Brain microvascular endothelial cell (primary cell): ENCODE data around the gene ZFYVE28.

Experiments used
- DNase-seq: peaks from one replicate; pipeline ENCODE4 v3.0.0-alpha.2; 2020
- H3K27ac ChIP-seq: fragments of 250-450 bp; sonication (Bioruptor Pico); 2 replicates; pipeline ENCODE4 v1.5.1; 2020; ENCODE audit warnings: mild to moderate bottlenecking, moderate library complexity
- H3K27me3 ChIP-seq: fragments of 250-450 bp; sonication (Bioruptor Pico); replicated peaks from 2 replicates; pipeline ENCODE4 v1.5.1; 2020; ENCODE audit warnings: mild to moderate bottlenecking
- H3K36me3 ChIP-seq: fragments of 250-450 bp; sonication (Bioruptor Pico); replicated peaks from 2 replicates; pipeline ENCODE4 v1.5.1; 2020; ENCODE audit warnings: mild to moderate bottlenecking
- H3K4me3 ChIP-seq: 2 replicates; pipeline ENCODE4 v1.5.1; 2011; ENCODE audit warnings: low read depth, mild to moderate bottlenecking, control low read depth, low read length, moderate library complexity
- in situ Hi-C: cut with HindIII; loops from 2 replicates; pipeline ENCODE4 v1.10.0; 2017; ENCODE audit warnings: low sequenced_read_pairs, low pct_ligation_motif_present
- TF ChIP-seq, protein P1 (sequence below): IDR thresholded peaks from 2 replicates; pipeline ENCODE4 v1.5.1; 2011; ENCODE audit warnings: low read depth, mild to moderate bottlenecking, moderate library complexity, low read length, control low read depth, inconsistent platforms; ENCODE audit errors: missing control alignments

The ZFYVE28 gene

DNA sequence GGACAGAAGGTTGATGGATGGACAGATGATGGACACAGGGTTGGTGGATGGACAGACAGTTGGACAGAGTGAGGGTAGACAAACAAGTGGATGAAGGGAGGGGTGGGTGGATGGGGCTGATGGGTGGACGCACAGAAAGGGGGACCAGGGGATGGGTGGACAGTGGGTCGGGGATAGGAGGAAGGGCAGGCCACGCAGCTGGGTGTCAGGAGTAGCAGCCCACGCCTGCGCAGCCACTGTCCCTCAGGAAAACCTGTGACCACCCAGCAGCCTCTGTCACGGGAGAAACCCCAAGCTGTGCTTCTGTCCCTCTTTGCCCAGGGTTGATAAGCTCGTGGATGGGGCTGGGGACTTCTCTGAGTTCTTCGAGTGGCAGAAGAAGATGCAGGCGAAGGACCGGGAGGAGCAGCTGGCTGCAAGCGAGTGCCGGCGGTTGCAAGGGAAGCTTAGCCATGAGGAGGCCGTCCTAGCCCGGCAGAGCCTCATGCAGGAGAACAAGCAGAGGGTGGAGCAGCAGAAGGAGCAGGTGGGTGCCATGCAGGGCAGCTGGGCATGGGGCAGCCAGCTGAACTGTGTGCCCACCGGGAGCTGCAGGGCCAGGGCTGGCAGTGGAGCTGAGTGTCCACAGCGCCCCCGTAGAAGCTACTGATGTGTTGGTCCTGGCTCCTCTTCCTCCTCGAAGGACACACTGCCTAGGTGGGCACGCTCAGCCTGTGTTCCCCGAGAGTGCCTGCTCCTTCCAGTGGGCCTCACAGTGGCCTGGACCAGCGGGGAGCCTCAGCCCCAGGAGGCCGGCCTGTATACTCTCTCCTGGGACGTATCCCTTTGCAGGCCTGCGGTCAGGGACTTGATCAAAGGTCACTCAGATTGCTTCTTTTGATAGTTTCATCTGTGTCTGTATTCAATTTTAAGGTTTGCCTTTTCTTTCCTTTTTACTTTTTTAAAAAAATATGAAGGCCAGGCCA, 33.7 kb upstream of the ZFYVE28 start:
- TF ChIP-seq, protein P1, sequence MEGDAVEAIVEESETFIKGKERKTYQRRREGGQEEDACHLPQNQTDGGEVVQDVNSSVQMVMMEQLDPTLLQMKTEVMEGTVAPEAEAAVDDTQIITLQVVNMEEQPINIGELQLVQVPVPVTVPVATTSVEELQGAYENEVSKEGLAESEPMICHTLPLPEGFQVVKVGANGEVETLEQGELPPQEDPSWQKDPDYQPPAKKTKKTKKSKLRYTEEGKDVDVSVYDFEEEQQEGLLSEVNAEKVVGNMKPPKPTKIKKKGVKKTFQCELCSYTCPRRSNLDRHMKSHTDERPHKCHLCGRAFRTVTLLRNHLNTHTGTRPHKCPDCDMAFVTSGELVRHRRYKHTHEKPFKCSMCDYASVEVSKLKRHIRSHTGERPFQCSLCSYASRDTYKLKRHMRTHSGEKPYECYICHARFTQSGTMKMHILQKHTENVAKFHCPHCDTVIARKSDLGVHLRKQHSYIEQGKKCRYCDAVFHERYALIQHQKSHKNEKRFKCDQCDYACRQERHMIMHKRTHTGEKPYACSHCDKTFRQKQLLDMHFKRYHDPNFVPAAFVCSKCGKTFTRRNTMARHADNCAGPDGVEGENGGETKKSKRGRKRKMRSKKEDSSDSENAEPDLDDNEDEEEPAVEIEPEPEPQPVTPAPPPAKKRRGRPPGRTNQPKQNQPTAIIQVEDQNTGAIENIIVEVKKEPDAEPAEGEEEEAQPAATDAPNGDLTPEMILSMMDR, result no peak
- Histone ChIP-seq H3K4me3 (no peak overlapping the region), H3K27me3 (no peaks in the 10 kb centered on the region), H3K27ac (no peak overlapping the region), H3K36me3 (no peaks in the 10 kb centered on the region)
- in situ Hi-C loops, result no loop called here
- no peak for DNase-seq

DNA sequence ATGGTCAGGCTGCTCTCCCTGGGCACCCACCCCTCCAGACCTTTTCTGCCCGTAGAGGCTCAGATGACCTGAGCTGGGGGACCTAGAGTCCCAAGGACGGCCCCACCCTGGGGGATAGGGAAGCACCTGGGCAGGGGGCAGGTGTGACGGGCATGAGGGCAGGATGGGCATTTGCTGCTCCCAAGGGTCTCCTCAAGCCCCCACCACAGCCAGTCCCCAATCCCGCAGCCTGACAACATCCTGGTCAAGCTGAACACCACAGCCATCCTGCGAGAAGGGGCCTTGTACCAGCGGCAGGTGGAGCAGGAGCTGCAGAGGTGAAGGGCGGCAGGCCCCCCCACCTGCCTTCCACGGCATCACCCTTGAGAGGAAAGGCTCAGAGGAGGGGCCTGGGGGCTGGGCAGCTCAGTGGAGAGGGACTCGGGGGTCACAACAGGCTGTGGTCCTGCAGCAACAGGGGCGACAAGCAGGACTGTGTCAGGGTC, 32.6 kb upstream of the ZFYVE28 start:
- no peak overlapping the region for H3K27ac ChIP-seq
- H3K27me3 ChIP-seq, result no peaks in the 10 kb centered on the region
- TF ChIP-seq, protein P1, result no peak
- H3K36me3 ChIP-seq, result no peaks in the 10 kb centered on the region
- in situ Hi-C loops, result no loop called here
- H3K4me3 ChIP-seq, result no peak overlapping the region
- no peak for DNase-seq

DNA sequence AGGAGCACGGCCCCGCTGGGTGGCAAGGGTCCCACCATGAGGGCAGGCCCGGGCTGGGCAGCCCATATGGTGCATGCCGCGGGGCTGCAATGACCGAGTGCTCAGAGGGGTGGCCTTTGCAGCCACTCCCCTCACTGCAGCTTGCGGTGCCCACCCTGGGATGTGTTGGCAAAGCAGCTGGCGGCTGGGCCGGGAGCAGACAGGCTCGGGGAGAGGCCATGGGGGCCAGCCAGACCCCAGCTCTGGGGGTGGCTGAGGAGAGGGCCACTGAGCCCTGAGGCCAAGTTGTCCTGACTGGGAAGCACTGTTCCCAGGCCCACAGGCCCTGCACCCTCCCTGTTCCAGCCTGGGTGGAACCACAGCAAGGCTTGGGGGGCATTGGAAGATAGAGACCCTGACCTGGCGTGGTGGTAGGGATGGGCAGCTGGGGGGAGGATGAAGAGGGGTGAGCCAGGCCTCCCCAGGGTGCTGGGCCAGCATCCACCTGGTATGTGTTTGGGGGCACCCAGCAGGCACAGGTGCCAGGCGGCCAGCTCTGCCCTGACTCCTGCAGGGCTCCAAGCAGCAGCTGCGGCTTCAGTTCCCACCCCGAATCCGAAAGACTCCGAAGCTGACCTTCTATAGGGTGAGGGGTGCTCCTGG, 32.1 kb upstream of the ZFYVE28 start:
- Histone ChIP-seq H3K4me3 (no peak overlapping the region), H3K27me3 (no peaks in the 10 kb centered on the region), H3K36me3 (no peaks in the 10 kb centered on the region), H3K27ac (no peak overlapping the region)
- in situ Hi-C loops, result no loop called here
- TF ChIP-seq, protein P1, result no peak
- no peak for DNase-seq

DNA sequence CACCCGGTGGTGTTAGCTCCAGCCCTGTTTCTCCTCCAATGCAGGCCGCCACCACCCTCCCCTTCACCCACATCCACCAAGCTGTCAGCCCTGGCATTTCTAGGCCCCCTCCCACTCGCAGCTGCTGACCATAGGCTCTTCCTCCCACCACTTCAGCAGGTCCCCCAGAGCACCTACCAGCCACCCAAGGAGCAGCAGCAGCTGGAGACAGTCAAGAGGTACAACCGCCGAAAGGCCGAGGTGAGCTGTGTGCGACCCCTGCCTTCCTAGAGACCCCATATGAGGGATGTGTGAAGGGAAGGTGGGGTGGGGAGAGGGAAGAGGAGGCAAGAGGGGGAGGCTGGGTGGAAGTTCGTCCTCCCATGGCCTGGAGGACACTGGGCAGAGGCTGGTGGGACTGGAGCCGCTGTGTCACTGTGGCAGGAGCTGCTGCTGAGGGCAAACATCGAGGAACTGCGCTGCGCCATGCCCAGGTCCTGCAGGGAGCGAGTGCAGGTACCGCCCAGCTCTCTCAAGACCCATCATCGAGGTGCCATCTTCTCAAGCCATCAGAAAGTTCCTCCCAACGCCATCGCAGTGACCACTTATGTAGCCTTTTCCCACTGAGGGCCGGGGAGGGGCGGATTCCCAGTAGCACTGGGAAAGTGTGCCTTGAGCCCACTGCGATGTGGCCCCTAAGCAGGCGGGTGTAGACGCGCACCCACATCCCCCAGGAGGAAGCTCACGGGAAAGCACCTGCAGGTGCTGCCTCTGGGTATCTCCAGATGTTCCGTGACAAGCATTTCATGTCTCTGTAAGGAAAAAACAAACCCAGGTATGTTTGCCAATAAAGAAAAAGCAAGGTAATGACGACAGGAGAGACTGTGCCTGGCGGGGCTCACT, 31.3 kb upstream of the ZFYVE28 start:
- Histone ChIP-seq H3K36me3 (no peaks in the 10 kb centered on the region), H3K27ac (no peak overlapping the region), H3K4me3 (no peak overlapping the region), H3K27me3 (no peaks in the 10 kb centered on the region)
- TF ChIP-seq, protein P1, result no peak
- in situ Hi-C loops, result no loop called here
- DNase-seq, result no peak

DNA sequence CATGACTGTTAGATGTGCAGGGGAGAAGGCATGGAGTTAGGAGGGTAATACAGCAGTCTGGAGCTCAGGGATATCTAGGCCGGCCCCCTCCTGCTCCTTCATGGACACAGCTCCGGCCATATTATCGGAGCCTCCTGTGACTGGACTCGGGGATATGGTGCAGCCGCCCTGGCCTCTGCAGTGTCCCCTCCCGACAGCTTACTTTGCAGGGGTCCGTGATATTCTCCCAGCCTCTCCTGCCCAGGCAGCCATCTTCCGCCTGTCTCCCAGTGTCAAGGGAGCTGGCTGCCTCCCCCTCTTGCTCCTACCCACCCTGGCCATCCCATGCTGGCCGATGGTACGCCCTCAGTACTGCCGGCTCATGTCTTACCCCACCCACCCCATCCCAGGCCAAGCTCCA, 30.6 kb upstream of the ZFYVE28 start:
- in situ Hi-C loops, result no loop called here
- no peaks in the 10 kb centered on the region for H3K27me3 ChIP-seq
- no peak overlapping the region for H3K4me3 ChIP-seq
- DNase-seq, result no peak
- no peaks in the 10 kb centered on the region for H3K36me3 ChIP-seq
- TF ChIP-seq, protein P1, result no peak
- H3K27ac ChIP-seq, result no peak overlapping the region
